ENCODE results near the gene PRC1.
A peak's percentile ranks its signal among the peaks of the same experiment; 100 is the strongest.
"Not testable (repeated sequence)": the region's sequence is repeated elsewhere in the genome, so short reads cannot be mapped to it uniquely, and the experiment has no call there.

PRC1 gene

DNA sequence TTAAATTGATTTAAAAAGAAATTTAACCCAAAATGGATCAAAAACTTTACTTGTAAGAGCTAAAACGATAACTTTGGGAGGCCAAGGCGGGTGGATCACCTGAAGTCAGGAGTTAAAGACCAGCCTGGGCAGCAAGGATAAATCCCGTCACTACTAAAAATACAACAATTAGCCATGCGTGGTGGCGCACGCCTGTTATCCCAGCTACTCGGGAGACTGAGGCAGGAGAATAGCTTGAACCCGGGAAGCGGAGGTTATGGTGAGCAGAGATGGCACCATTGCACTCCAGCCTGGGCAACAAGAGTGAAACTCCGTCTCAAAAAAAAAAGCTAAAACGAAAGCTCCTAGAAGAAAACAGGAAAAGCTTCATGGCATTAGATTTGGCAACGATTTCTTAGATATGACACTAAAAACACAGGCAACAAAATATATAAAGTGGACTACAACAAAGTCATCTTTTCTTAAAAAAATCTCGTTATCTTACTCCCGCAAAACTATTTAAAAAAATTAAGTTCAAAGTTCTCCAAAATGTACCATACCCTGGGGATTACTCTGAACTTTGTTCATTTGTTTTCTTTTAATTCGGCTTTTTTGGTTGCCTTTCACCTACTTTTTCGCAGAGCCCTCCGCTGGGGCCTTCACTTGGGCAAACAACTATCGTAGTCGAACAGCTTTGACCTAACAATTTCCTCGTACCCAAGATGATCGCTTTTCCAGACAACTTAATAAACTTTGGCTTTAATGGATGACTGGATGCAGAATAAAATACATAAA lies 64.9 kb downstream of the PRC1 start:
- no peaks in the 10 kb centered on the region for H4K20me1 ChIP-seq
- H3K9me3 ChIP-seq = no peaks in the 10 kb centered on the region
- peak overlapping the region; percentile 85 for H3K27ac ChIP-seq
- no peaks in the 10 kb centered on the region for H3K36me3 ChIP-seq
- peaks cover 50% of the 10 kb centered on the region for H3K4me1 ChIP-seq
- TF ChIP-seq Cebpa-rat (IDR thresholded peaks at IDR 0.05) = no peak
- H3K4me2 ChIP-seq = peak overlapping the region; percentile 94
- peak overlapping the region; percentile 82 for H3K4me3 ChIP-seq
- no peaks in the 10 kb centered on the region for H3K27me3 ChIP-seq
- peak overlapping the region; percentile 80 for H3K9ac ChIP-seq

- not testable (repeated sequence) for H3K9me3 ChIP-seq
These were observed 66.2 kb downstream of the PRC1 start for GRCh38 chr15:90928106-90928505.

DNA sequence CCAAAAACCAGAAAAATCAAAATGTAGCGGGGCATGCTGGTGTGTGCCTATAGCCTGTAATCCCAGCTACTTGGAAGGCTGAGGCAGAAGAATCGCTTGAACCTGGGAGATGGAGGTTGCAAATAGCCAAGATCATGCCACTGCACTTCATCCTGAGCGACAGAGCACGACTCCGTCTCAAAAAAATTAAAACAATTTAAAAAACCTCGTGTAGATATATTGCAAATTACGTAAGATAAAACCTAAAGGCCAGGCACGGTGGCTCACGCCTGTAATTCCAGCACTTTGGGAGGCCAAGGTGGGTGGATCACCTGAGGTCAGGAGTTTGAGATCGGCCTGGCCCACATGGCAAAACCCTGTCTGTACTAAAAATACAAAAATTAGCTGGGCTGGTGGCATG lies 67.6 kb downstream of the PRC1 start:
- not testable (repeated sequence) for H3K9ac ChIP-seq, H3K4me3 ChIP-seq, H4K20me1 ChIP-seq, H3K4me2 ChIP-seq, H3K9me3 ChIP-seq, H3K27ac ChIP-seq, H3K27me3 ChIP-seq
- Histone ChIP-seq H3K36me3 (peaks cover 20% of the 10 kb centered on the region), H3K4me1 (peaks cover 29% of the 10 kb centered on the region)

More at GRCh38 chr15:90928106-90928505, 66.2 kb downstream of the PRC1 start:
- not testable (repeated sequence) for H3K9ac ChIP-seq, H3K4me2 ChIP-seq, H3K27me3 ChIP-seq, H3K4me3 ChIP-seq, H3K27ac ChIP-seq, H4K20me1 ChIP-seq, H3K36me3 ChIP-seq
- peaks cover 38% of the 10 kb centered on the region for H3K4me1 ChIP-seq

- no peak overlapping the region for H3K4me2 ChIP-seq
- H4K20me1 ChIP-seq = no peaks in the 10 kb centered on the region
- H3K27ac ChIP-seq = no peak overlapping the region
- TF ChIP-seq Cebpa-rat (IDR thresholded peaks at IDR 0.05) = no peak
- H3K4me3 ChIP-seq = no peak overlapping the region
- peaks cover 14% of the 10 kb centered on the region for H3K4me1 ChIP-seq
- no peaks in the 10 kb centered on the region for H3K9me3 ChIP-seq
- no peaks in the 10 kb centered on the region for H3K27me3 ChIP-seq
- peaks cover 44% of the 10 kb centered on the region for H3K36me3 ChIP-seq
- H3K9ac ChIP-seq = no peak overlapping the region
These were observed 70.0 kb downstream of the PRC1 start for GRCh38 chr15:90924375-90924774.

- H3K4me2 ChIP-seq, H3K9me3 ChIP-seq, H3K4me3 ChIP-seq, H3K4me1 ChIP-seq, H3K27me3 ChIP-seq, H3K27ac ChIP-seq, H3K9ac ChIP-seq, H4K20me1 ChIP-seq: not testable (repeated sequence)
- H3K36me3 ChIP-seq = peaks cover 60% of the 10 kb centered on the region
These were observed 71.5 kb downstream of the PRC1 start for GRCh38 chr15:90922712-90923322.

GRCh38 chr15:90921887-90922286 lies 72.4 kb downstream of the PRC1 start:
- H3K9me3 ChIP-seq = no peaks in the 10 kb centered on the region
- H3K4me3 ChIP-seq = no peak overlapping the region
- H3K27me3 ChIP-seq = no peaks in the 10 kb centered on the region
- H3K9ac ChIP-seq = no peak overlapping the region
- no peak for TF ChIP-seq Cebpa-rat (IDR thresholded peaks at IDR 0.05)
- no peaks in the 10 kb centered on the region for H4K20me1 ChIP-seq
- H3K4me2 ChIP-seq = no peak overlapping the region
- no peak overlapping the region for H3K27ac ChIP-seq
- no peaks in the 10 kb centered on the region for H3K4me1 ChIP-seq
- peaks cover 69% of the 10 kb centered on the region for H3K36me3 ChIP-seq

DNA sequence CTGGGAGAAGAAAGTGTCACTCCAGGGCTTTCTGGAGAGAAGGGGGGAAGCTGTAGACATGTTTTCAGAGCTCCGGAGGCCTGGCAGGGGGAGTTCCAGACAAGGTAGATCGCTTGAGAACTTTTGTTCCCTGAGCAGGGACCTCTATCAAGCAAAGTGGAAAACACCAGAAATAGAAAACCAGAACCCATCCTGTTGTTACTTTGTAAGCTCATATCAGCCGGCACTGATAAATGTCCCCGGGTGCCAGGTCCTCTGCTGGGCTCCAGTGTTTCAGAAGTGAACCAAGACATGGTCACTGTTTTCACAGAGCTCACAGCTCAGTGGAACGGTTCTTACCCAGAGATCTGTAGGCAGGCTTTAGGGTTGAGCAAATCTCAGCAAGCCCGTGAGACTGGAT lies 75.5 kb downstream of the PRC1 start:
- Histone ChIP-seq H4K20me1 (no peaks in the 10 kb centered on the region), H3K27me3 (no peaks in the 10 kb centered on the region), H3K9me3 (no peaks in the 10 kb centered on the region), H3K4me1 (peaks cover 25% of the 10 kb centered on the region), H3K4me2 (no peak overlapping the region), H3K9ac (no peak overlapping the region), H3K36me3 (peaks cover 98% of the 10 kb centered on the region), H3K27ac (no peak overlapping the region), H3K4me3 (no peak overlapping the region)
- no peak for TF ChIP-seq Cebpa-rat (IDR thresholded peaks at IDR 0.05)

DNA sequence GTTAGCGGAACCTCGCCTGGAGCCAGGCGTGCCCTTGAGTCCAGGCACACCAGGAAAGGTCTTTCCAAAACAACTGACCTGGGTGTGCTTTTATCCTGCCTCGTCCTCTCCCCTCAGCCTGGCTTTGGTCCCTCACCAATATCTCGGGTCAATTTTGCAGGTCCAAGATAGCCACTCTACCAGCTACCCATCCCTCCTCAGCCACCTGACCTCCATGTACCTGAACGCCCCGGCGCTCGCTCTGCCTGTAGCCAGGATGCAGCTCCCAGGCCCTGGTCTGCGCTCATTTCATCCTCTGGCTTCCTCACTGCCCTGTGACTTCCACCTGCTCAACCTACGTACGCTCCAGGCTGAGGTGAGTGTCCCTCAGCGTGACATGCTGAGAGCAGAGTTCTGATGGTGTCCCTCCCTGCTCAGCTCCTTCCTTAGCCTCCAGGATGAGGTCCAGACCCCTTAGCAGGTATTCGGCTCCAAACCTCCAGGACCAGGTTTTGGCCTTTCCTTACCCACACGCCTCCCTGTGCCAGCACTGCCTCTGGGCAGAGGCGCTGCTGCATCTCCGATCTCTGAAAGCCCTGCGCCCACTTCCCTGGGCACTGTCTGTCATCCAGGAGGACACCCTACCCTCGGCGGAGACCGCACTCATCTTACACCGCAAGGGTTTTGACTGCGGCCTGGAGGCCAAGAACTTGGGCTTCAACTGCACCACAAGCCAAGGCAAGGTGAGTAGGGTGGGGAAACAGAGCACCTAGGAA lies 76.1 kb downstream of the PRC1 start:
- Histone ChIP-seq H3K9ac (no peak overlapping the region), H3K27ac (no peak overlapping the region)
- TF ChIP-seq Cebpa-rat (IDR thresholded peaks at IDR 0.05) = no peak

GRCh38 chr15:90917569-90917968 lies 76.8 kb downstream of the PRC1 start:
- H4K20me1 ChIP-seq = no peaks in the 10 kb centered on the region
- peaks cover 100% of the 10 kb centered on the region for H3K36me3 ChIP-seq
- H3K27me3 ChIP-seq = no peaks in the 10 kb centered on the region
- H3K4me3 ChIP-seq = no peak overlapping the region
- no peaks in the 10 kb centered on the region for H3K9me3 ChIP-seq
- no peak for TF ChIP-seq Cebpa-rat (IDR thresholded peaks at IDR 0.05)
- no peak overlapping the region for H3K4me2 ChIP-seq
- no peak overlapping the region for H3K27ac ChIP-seq
- peaks cover 25% of the 10 kb centered on the region for H3K4me1 ChIP-seq
- H3K9ac ChIP-seq = no peak overlapping the region

More for the DNA sequence above, 76.1 kb downstream of the PRC1 start:
- no peak overlapping the region for H3K4me3 ChIP-seq
- H3K27me3 ChIP-seq = no peaks in the 10 kb centered on the region
- no peaks in the 10 kb centered on the region for H4K20me1 ChIP-seq
- H3K9me3 ChIP-seq = no peaks in the 10 kb centered on the region
- no peak overlapping the region for H3K4me2 ChIP-seq
- H3K4me1 ChIP-seq = peaks cover 25% of the 10 kb centered on the region
- H3K36me3 ChIP-seq = peaks cover 100% of the 10 kb centered on the region

DNA sequence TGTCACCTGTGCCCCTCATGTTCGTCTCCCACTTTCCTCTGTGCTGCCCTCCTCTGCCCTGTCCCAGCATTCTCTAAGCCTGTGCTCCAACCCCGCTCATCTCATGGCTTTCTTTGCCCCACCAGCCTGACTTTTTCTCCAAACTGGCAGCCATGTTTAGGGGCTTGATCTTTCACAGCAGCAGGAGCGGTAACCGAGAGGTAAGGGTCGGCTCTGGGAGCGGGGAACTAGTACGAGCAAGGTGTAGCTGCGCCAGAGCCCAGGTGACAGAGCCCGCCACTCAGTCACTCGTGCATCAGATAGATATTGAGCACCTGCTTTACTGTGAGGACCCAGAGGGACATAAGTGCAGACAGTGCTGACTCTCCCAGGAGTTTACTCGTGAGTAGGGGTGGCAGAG lies 77.9 kb downstream of the PRC1 start:
- no peaks in the 10 kb centered on the region for H4K20me1 ChIP-seq
- H3K4me3 ChIP-seq = no peak overlapping the region
- no peak overlapping the region for H3K4me2 ChIP-seq
- no peak overlapping the region for H3K9ac ChIP-seq
- H3K36me3 ChIP-seq = peaks cover 100% of the 10 kb centered on the region
- H3K4me1 ChIP-seq = peaks cover 25% of the 10 kb centered on the region
- no peaks in the 10 kb centered on the region for H3K9me3 ChIP-seq
- H3K27me3 ChIP-seq = no peaks in the 10 kb centered on the region
- H3K27ac ChIP-seq = peak overlapping the region; percentile 74
- TF ChIP-seq Cebpa-rat (IDR thresholded peaks at IDR 0.05) = no peak
